Vagina (tissue), 2 donors: ENCODE measurements around the gene SCARF2. TPM values are rescaled to one million over a fixed set of nuclear protein-coding genes. Genes with fewer than 3 reads are reported as not detected.

Experiments
- DNase-seq, 2 donors: peaks; one replicate each; pipeline ENCODE4 v3.0.0-alpha.2; 2017; ENCODE audit errors: extremely low spot score in 2 of 2
- H3K27ac ChIP-seq: fragments of 200-600 bp; sonication (generic); one replicate; pipeline ENCODE4 v1.5.1; 2019
- H3K27me3 ChIP-seq: fragments of 200-600 bp; sonication (generic); one replicate; pipeline ENCODE4 v1.5.1; 2019
- H3K36me3 ChIP-seq, 2 donors: fragments of 200-600 bp; sonication (generic); one replicate each; pipeline ENCODE4 v1.5.1; 2017 to 2019
- H3K4me1 ChIP-seq: fragments of 200-600 bp; sonication (generic); one replicate; pipeline ENCODE4 v1.5.1; 2019
- H3K4me3 ChIP-seq, 2 donors: fragments of 200-600 bp; sonication (generic); 1 replicate in 1 of 2; 2 replicates in 1 of 2; pipeline ENCODE4 v1.5.1; 2016 to 2019
- H3K9me3 ChIP-seq: fragments of 200-600 bp; sonication (generic); one replicate; pipeline ENCODE4 v1.5.1; 2019
- CTCF ChIP-seq, 3 experiments: fragments of 450-650 bp in 2 of 3; fragments of 200-600 bp in 1 of 3; sonication (generic) in 1 of 3; IDR thresholded peaks; one replicate each; pipeline ENCODE4 v1.5.1; 2017 to 2019; ENCODE audit warnings: antibody characterized with exemption in 3 of 3, mild to moderate bottlenecking in 2 of 3, moderate library complexity in 2 of 3
- POLR2A ChIP-seq, 2 donors: fragments of 450-650 bp; IDR thresholded peaks; one replicate each; pipeline ENCODE4 v1.6.1; 2017; ENCODE audit warnings: antibody characterized with exemption in 2 of 2, mild to moderate bottlenecking in 2 of 2, moderate library complexity in 2 of 2
- POLR2AphosphoS5 ChIP-seq, 2 donors: sonication (generic); formaldehyde crosslinking; IDR thresholded peaks; one replicate each; pipeline ENCODE4 v1.9.0; 2017; ENCODE audit warnings: antibody characterized with exemption in 2 of 2, mild to moderate bottlenecking in 2 of 2, low read depth in 1 of 2; ENCODE audit not compliant: insufficient read depth in 1 of 2
- intact Hi-C: fragments of 100-400 bp; cut with DNase I; formaldehyde crosslinking; loops from one replicate; pipeline ENCODE4 v1.15.1; 2023
- total RNA-seq: library from RNA; depleted of rRNA; stranded (reverse); fragments of >200 nt; gene quantifications from one replicate; pipeline ENCODE4 v1.2.3, GENCODE V29; 2016

Gene SCARF2
- total RNA-seq, 1 donor from 2014 or later, result 32.2 TPM

- DNase-seq, result no peak
- intact Hi-C loops, result loop anchor here (5.0 kb wide), 1 partner anchor 36 kb away; no protein-coding TSS in a partner anchor
- Histone ChIP-seq H3K27me3 (no peaks in the 10 kb centered on the region), H3K9me3 (no peaks in the 10 kb centered on the region), H3K4me1 (peaks cover 5% of the 10 kb centered on the region), H3K36me3 (peaks cover 0 to 7% of the 10 kb centered on the region in 2 donors), H3K27ac (no peak overlapping the region), H3K4me3 (no peak overlapping the region)
- TF ChIP-seq POLR2AphosphoS5 (IDR thresholded peaks at IDR 0.05; ENCODE audit: insufficient read depth in 1 of 2, low read depth in 1 of 2), result no peak
- TF ChIP-seq CTCF (IDR thresholded peaks at IDR 0.05), result no peak
- TF ChIP-seq POLR2A (IDR thresholded peaks at IDR 0.05), result no peak
These were observed 21.0 kb upstream of the SCARF2 start for GRCh38 chr22:20458530-20459151.

GRCh38 chr22:20457506-20458240, 20.0 kb upstream of the SCARF2 start:
- TF ChIP-seq POLR2A (IDR thresholded peaks at IDR 0.05) (no peak), POLR2AphosphoS5 (IDR thresholded peaks at IDR 0.05; ENCODE audit: insufficient read depth in 1 of 2, low read depth in 1 of 2) (no peak), CTCF (IDR thresholded peaks at IDR 0.05) (no peak)
- Histone ChIP-seq H3K27me3 (no peaks in the 10 kb centered on the region), H3K27ac (no peak overlapping the region), H3K9me3 (no peaks in the 10 kb centered on the region), H3K4me1 (no peaks in the 10 kb centered on the region), H3K36me3 (peaks cover 0 to 7% of the 10 kb centered on the region in 2 donors), H3K4me3 (no peak overlapping the region)
- intact Hi-C loops, result loop anchor here (5.0 kb wide), 1 partner anchor 35 kb away; no protein-coding TSS in a partner anchor
- no peak for DNase-seq

- Histone ChIP-seq H3K27ac (no peak overlapping the region), H3K27me3 (no peaks in the 10 kb centered on the region), H3K4me1 (no peaks in the 10 kb centered on the region), H3K36me3 (peaks cover 0 to 7% of the 10 kb centered on the region in 2 donors), H3K4me3 (no peak overlapping the region), H3K9me3 (no peaks in the 10 kb centered on the region)
- TF ChIP-seq POLR2AphosphoS5 (IDR thresholded peaks at IDR 0.05; ENCODE audit: insufficient read depth in 1 of 2, low read depth in 1 of 2), result no peak
- no peak for TF ChIP-seq CTCF (IDR thresholded peaks at IDR 0.05)
- no peak for TF ChIP-seq POLR2A (IDR thresholded peaks at IDR 0.05)
- no peak for DNase-seq
- intact Hi-C loops, result loop anchor here (5.0 kb wide), 1 partner anchor 34 kb away; no protein-coding TSS in a partner anchor
These were observed 19.1 kb upstream of the SCARF2 start for GRCh38 chr22:20456722-20457076.

GRCh38 chr22:20456064-20456721, 18.6 kb upstream of the SCARF2 start:
- Histone ChIP-seq H3K27me3 (no peaks in the 10 kb centered on the region), H3K4me1 (no peaks in the 10 kb centered on the region), H3K4me3 (no peak overlapping the region), H3K27ac (no peak overlapping the region), H3K36me3 (peaks cover 0 to 7% of the 10 kb centered on the region in 2 donors), H3K9me3 (no peaks in the 10 kb centered on the region)
- TF ChIP-seq POLR2A (IDR thresholded peaks at IDR 0.05) (no peak), CTCF (IDR thresholded peaks at IDR 0.05) (peak; percentile 77 to 94 (median 92))
- intact Hi-C loops, result loop anchor here (5.0 kb wide), 1 partner anchor 34 kb away; no protein-coding TSS in a partner anchor
- no peak for DNase-seq
